Metanephros (tissue), 1 donor: ENCODE measurements around the gene OSBPL3. TPM values are rescaled to one million over a fixed set of nuclear protein-coding genes. Genes with fewer than 3 reads are reported as not detected.

Experiments
- total RNA-seq: library from RNA; depleted of rRNA; stranded (reverse); fragments of >200 nt; gene quantifications from one replicate; pipeline ENCODE4 v1.2.3, GENCODE V29; 2014

Gene OSBPL3
- 21.1 TPM for total RNA-seq

GRCh38 chr7:24979863-24980533, at the start of gene OSBPL3:
OSBPL3 (minus strand) TSS chr7:24980178; CDS start chr7:24892472, 87,706 bp downstream.

GRCh38 chr7:24757353-24758275, 222.4 kb downstream of the OSBPL3 start, which contains the start of gene GSDME:
GSDME (minus strand) TSS chr7:24757464; CDS start chr7:24749774, 7,690 bp downstream.

Other genes starting within 250 kb of the OSBPL3 start
- gene GSDME, start 222.7 kb downstream of the OSBPL3 start, total RNA-seq, result 12.0 TPM
- 46.9 TPM for gene CYCS, start 145.1 kb upstream of the OSBPL3 start, total RNA-seq
- gene NPVF, start 248.3 kb upstream of the OSBPL3 start, total RNA-seq, result not detected